ENCODE data around the gene CD58.
"Not testable (repeated sequence)": the region's sequence is repeated elsewhere in the genome, so short reads cannot be mapped to it uniquely, and the experiment has no call there.

CD58 gene

GRCh38 chr1:116591951-116592605 lies 21.3 kb upstream of the CD58 start:
- not testable (repeated sequence) for DNase-seq (ENCODE audit: low read depth)

- not testable (repeated sequence) for DNase-seq (ENCODE audit: low read depth)
Observed at GRCh38 chr1:116591006-116591950, 20.5 kb upstream of the CD58 start.

- DNase-seq (ENCODE audit: low read depth): not testable (repeated sequence)
Observed at GRCh38 chr1:116590359-116591005, 19.7 kb upstream of the CD58 start.

- peak; percentile 51 for DNase-seq (ENCODE audit: low read depth)
Observed at GRCh38 chr1:116589101-116589735, 18.4 kb upstream of the CD58 start.

- no peak for DNase-seq (ENCODE audit: low read depth)
Observed at GRCh38 chr1:116587501-116588227, 16.8 kb upstream of the CD58 start.

- DNase-seq (ENCODE audit: low read depth): no peak
Observed at GRCh38 chr1:116586741-116587143, 15.9 kb upstream of the CD58 start.

GRCh38 chr1:116585886-116586285 lies 15.1 kb upstream of the CD58 start:
- no peak for DNase-seq (ENCODE audit: low read depth)

- DNase-seq (ENCODE audit: low read depth): no peak
Observed at GRCh38 chr1:116581323-116581885, 10.6 kb upstream of the CD58 start.

GRCh38 chr1:116580446-116581322 lies 9.9 kb upstream of the CD58 start:
- DNase-seq (ENCODE audit: low read depth): no peak

- DNase-seq (ENCODE audit: low read depth): no peak
Observed at GRCh38 chr1:116579259-116579875, 8.5 kb upstream of the CD58 start.

GRCh38 chr1:116578581-116578980 lies 7.8 kb upstream of the CD58 start:
- DNase-seq (ENCODE audit: low read depth): no peak

- DNase-seq (ENCODE audit: low read depth): no peak
Observed at GRCh38 chr1:116577759-116578314, 7.0 kb upstream of the CD58 start.

- peak; percentile 77 for DNase-seq (ENCODE audit: low read depth)
Observed at GRCh38 chr1:116574581-116575291, 3.9 kb upstream of the CD58 start.

- peak; percentile 59 for DNase-seq (ENCODE audit: low read depth)
Observed at GRCh38 chr1:116573431-116574095, 2.7 kb upstream of the CD58 start.

- no peak for DNase-seq (ENCODE audit: low read depth)
Observed at GRCh38 chr1:116572771-116573430, 2.1 kb upstream of the CD58 start.

- DNase-seq (ENCODE audit: low read depth): no peak
Observed at GRCh38 chr1:116572099-116572498, 1.3 kb upstream of the CD58 start.

- no peak for DNase-seq (ENCODE audit: low read depth)
Observed at GRCh38 chr1:116571215-116571919, 541 bp upstream of the CD58 start.
